SK-N-SH treated with all-trans-retinoic acid at 6 μM for 48 hours (cell line): Measurements from ENCODE around the gene OR13C2.

Experiments used
- ATAC-seq: fragments of 200-7000 bp; cut with Tn5 transposase; 3 replicates; pipeline ENCODE4 v1.9.1; 2020; ENCODE audit warnings: mild to moderate bottlenecking, moderate library complexity
- ARNTL ChIP-seq: fragments of 450-650 bp; formaldehyde crosslinking; IDR thresholded peaks from 2 replicates; pipeline ENCODE4 v1.5.0; 2020; ENCODE audit warnings: low read depth, mild to moderate bottlenecking, moderate library complexity, borderline replicate concordance
- BACH2 ChIP-seq: fragments of 250-450 bp; sonication (Bioruptor Pico); IDR thresholded peaks from 2 replicates; pipeline ENCODE4 v1.9.0; 2021; ENCODE audit warnings: mild to moderate bottlenecking, borderline replicate concordance
- CREB5 ChIP-seq: fragments of 250-450 bp; sonication (Bioruptor Pico); IDR thresholded peaks from 2 replicates; pipeline ENCODE4 v1.5.1; 2020; ENCODE audit warnings: low read depth, mild to moderate bottlenecking, moderate library complexity
- CSDC2 ChIP-seq: fragments of 250-450 bp; sonication (Bioruptor Pico); IDR thresholded peaks from 2 replicates; pipeline ENCODE4 v1.5.0; 2020; ENCODE audit warnings: mild to moderate bottlenecking, moderate library complexity
- CSRNP3 ChIP-seq: fragments of 250-450 bp; sonication (Bioruptor Pico); IDR thresholded peaks from 2 replicates; pipeline ENCODE4 v1.5.1; 2021; ENCODE audit warnings: mild to moderate bottlenecking, moderate library complexity
- ESRRG ChIP-seq: fragments of 250-450 bp; sonication (Bioruptor Pico); IDR thresholded peaks from 2 replicates; pipeline ENCODE4 v1.6.1; 2021; ENCODE audit warnings: mild to moderate bottlenecking
- GLIS3 ChIP-seq: fragments of 250-450 bp; sonication (Bioruptor Pico); IDR thresholded peaks from 2 replicates; pipeline ENCODE4 v1.5.0; 2020; ENCODE audit warnings: mild to moderate bottlenecking, moderate library complexity
- ISL1 ChIP-seq: fragments of 250-450 bp; sonication (Bioruptor Pico); IDR thresholded peaks from 2 replicates; pipeline ENCODE4 v2.1.2; 2022; ENCODE audit warnings: mild to moderate bottlenecking, moderate library complexity
- OSR1 ChIP-seq: fragments of 250-450 bp; sonication (Bioruptor Pico); IDR thresholded peaks from 2 replicates; pipeline ENCODE4 v1.8.0; 2022; ENCODE audit warnings: moderate library complexity, mild to moderate bottlenecking, inconsistent platforms
- PATZ1 ChIP-seq: fragments of 250-450 bp; sonication (Bioruptor Pico); IDR thresholded peaks from 2 replicates; pipeline ENCODE4 v1.8.0; 2020; ENCODE audit warnings: mild to moderate bottlenecking, moderate library complexity, borderline replicate concordance
- POU6F1 ChIP-seq: fragments of 250-450 bp; sonication (Bioruptor Pico); IDR thresholded peaks from 2 replicates; pipeline ENCODE4 v1.8.0; 2021; ENCODE audit warnings: low read depth, mild to moderate bottlenecking, moderate library complexity, borderline replicate concordance
- PPARA ChIP-seq: fragments of 250-450 bp; sonication (Bioruptor Pico); IDR thresholded peaks from 2 replicates; pipeline ENCODE4 v1.5.0; 2020; ENCODE audit warnings: mild to moderate bottlenecking, borderline replicate concordance
- RARB ChIP-seq: fragments of 250-450 bp; sonication (Bioruptor Pico); IDR thresholded peaks from 2 replicates; pipeline ENCODE4 v1.8.0; 2021; ENCODE audit warnings: mild to moderate bottlenecking, moderate library complexity
- SNAI2 ChIP-seq: fragments of 250-450 bp; sonication (Bioruptor Pico); IDR thresholded peaks from 2 replicates; pipeline ENCODE4 v1.5.0; 2020; ENCODE audit warnings: mild to moderate bottlenecking, moderate library complexity
- TCF4 ChIP-seq: fragments of 250-450 bp; sonication (Bioruptor Pico); IDR thresholded peaks from 2 replicates; pipeline ENCODE4 v1.8.0; 2021; ENCODE audit warnings: mild to moderate bottlenecking, moderate library complexity, borderline replicate concordance
- TOX ChIP-seq: fragments of 250-450 bp; sonication (Bioruptor Pico); IDR thresholded peaks from 2 replicates; pipeline ENCODE4 v1.8.0; 2021; ENCODE audit warnings: mild to moderate bottlenecking, moderate library complexity, borderline replicate concordance
- TSHZ2 ChIP-seq: fragments of 250-450 bp; sonication (Bioruptor Pico); IDR thresholded peaks from 2 replicates; pipeline ENCODE4 v1.5.0; 2020; ENCODE audit warnings: mild to moderate bottlenecking, moderate library complexity
- ZC3H10 ChIP-seq: fragments of 250-450 bp; sonication (Bioruptor Pico); IDR thresholded peaks from 2 replicates; pipeline ENCODE4 v1.5.1; 2021; ENCODE audit warnings: mild to moderate bottlenecking, moderate library complexity
- ZFP3 ChIP-seq: fragments of 250-450 bp; sonication (Bioruptor Pico); IDR thresholded peaks from 2 replicates; pipeline ENCODE4 v1.5.0; 2020; ENCODE audit warnings: mild to moderate bottlenecking, moderate library complexity
- ZFP30 ChIP-seq: fragments of 450-650 bp; formaldehyde crosslinking; IDR thresholded peaks from 2 replicates; pipeline ENCODE4 v1.5.0; 2022; ENCODE audit warnings: mild to moderate bottlenecking, moderate library complexity
- ZNF565 ChIP-seq: fragments of 450-650 bp; formaldehyde crosslinking; conservative IDR thresholded peaks from 2 replicates; pipeline ENCODE4 v1.5.0; 2020; ENCODE audit warnings: low read depth, mild to moderate bottlenecking, moderate library complexity
- ZNF70 ChIP-seq: fragments of 450-650 bp; formaldehyde crosslinking; IDR thresholded peaks from 2 replicates; pipeline ENCODE4 v1.5.0; 2020; ENCODE audit warnings: mild to moderate bottlenecking, moderate library complexity
- ZNF8 ChIP-seq: fragments of 450-650 bp; formaldehyde crosslinking; IDR thresholded peaks from 2 replicates; pipeline ENCODE4 v1.5.0; 2020; ENCODE audit warnings: mild to moderate bottlenecking, moderate library complexity

Gene OR13C2

GRCh38 chr9:104564358-104564757, 41.1 kb downstream of the OR13C2 start (continued):
- TF ChIP-seq POU6F1 (no peak), BACH2 (CRISPR knock-in tag) (no peak), RARB (CRISPR knock-in tag) (no peak), ESRRG (CRISPR knock-in tag) (no peak), PATZ1 (CRISPR knock-in tag) (no peak), OSR1 (CRISPR knock-in tag) (no peak), ZFP30 (CRISPR knock-in tag) (no peak), PPARA (CRISPR knock-in tag) (no peak), ZFP3 (no peak), SNAI2 (CRISPR knock-in tag) (no peak), ZNF70 (no peak), CSDC2 (no peak)

- TF ChIP-seq CSRNP3, result no peak
- no peak for TF ChIP-seq TSHZ2 (CRISPR knock-in tag)
- TF ChIP-seq CREB5 (CRISPR knock-in tag), result no peak
- no peak for TF ChIP-seq OSR1 (CRISPR knock-in tag)
- no peak for TF ChIP-seq ISL1
- TF ChIP-seq PATZ1 (CRISPR knock-in tag), result no peak
- TF ChIP-seq ZFP30 (CRISPR knock-in tag), result no peak
- TF ChIP-seq ZFP3, result no peak
- no peak for TF ChIP-seq ZNF70
- no peak for TF ChIP-seq TCF4 (CRISPR knock-in tag)
- no peak for TF ChIP-seq GLIS3 (CRISPR knock-in tag)
- TF ChIP-seq ZNF565 (CRISPR knock-in tag), result no peak
- no peak for TF ChIP-seq ZC3H10 (CRISPR knock-in tag)
- TF ChIP-seq ESRRG (CRISPR knock-in tag), result no peak
- TF ChIP-seq RARB (CRISPR knock-in tag), result no peak
- TF ChIP-seq ZNF8, result no peak
- TF ChIP-seq ARNTL (CRISPR knock-in tag), result no peak
- TF ChIP-seq TOX (CRISPR knock-in tag), result no peak
- no peak for TF ChIP-seq PPARA (CRISPR knock-in tag)
- no peak for TF ChIP-seq CSDC2
- no peak for ATAC-seq
These were observed 48.4 kb downstream of the OR13C2 start for GRCh38 chr9:104556830-104557634.
